NCI-H774 (cell line): Measurements from ENCODE around the gene AQP1.

Experiments used
- DNase-seq: peaks from one replicate; lab custom pipeline; 2025; lab: John Stamatoyannopoulos, UW

AQP1 gene

GRCh38 chr7:30911561-30911969, at the start of gene AQP1:
Gene AQP1 (plus strand): TSS chr7:30911853. CDS start chr7:30911910, 57 bp downstream.
- no peak for DNase-seq

GRCh38 chr7:30862995-30863705, 48.5 kb upstream of the AQP1 start:
- DNase-seq = no peak

GRCh38 chr7:30863706-30864035, 48.0 kb upstream of the AQP1 start:
- DNase-seq = no peak

- DNase-seq = no peak
Measured at GRCh38 chr7:30864101-30864500, 47.6 kb upstream of the AQP1 start.

- DNase-seq = no peak
Measured at GRCh38 chr7:30865076-30865475, 46.6 kb upstream of the AQP1 start.

GRCh38 chr7:30865821-30866220, 45.8 kb upstream of the AQP1 start:
- DNase-seq = no peak

GRCh38 chr7:30866939-30867338, 44.7 kb upstream of the AQP1 start:
- DNase-seq = no peak

GRCh38 chr7:30867483-30867882, 44.2 kb upstream of the AQP1 start:
- DNase-seq = no peak

- DNase-seq = no peak
Measured at GRCh38 chr7:30869794-30870611, 41.6 kb upstream of the AQP1 start.

GRCh38 chr7:30870821-30871518, 40.7 kb upstream of the AQP1 start:
- no peak for DNase-seq

GRCh38 chr7:30871655-30872054, 40.0 kb upstream of the AQP1 start:
- no peak for DNase-seq

- DNase-seq = no peak
Measured at GRCh38 chr7:30873207-30873606, 38.4 kb upstream of the AQP1 start.

- no peak for DNase-seq
Measured at GRCh38 chr7:30873656-30874055, 38.0 kb upstream of the AQP1 start.

GRCh38 chr7:30874656-30875302, 36.9 kb upstream of the AQP1 start:
- no peak for DNase-seq

GRCh38 chr7:30877015-30877769, 34.5 kb upstream of the AQP1 start:
- no peak for DNase-seq

GRCh38 chr7:30877993-30878392, 33.7 kb upstream of the AQP1 start:
- no peak for DNase-seq

- no peak for DNase-seq
Measured at GRCh38 chr7:30879139-30880124, 32.2 kb upstream of the AQP1 start.

GRCh38 chr7:30880125-30880720, 31.4 kb upstream of the AQP1 start:
- no peak for DNase-seq

GRCh38 chr7:30880941-30881340, 30.7 kb upstream of the AQP1 start:
- no peak for DNase-seq

GRCh38 chr7:30881448-30881847, 30.2 kb upstream of the AQP1 start:
- no peak for DNase-seq
